Panc1 (cell line): ENCODE data around the gene NRP1. TPM values are rescaled to one million over a fixed set of nuclear protein-coding genes. Genes with fewer than 3 reads are reported as not detected.

Source experiments
- ATAC-seq: fragments of 200-7000 bp; cut with Tn5 transposase; 2 replicates; pipeline ENCODE4 v1.9.1; 2020; ENCODE audit warnings: mild to moderate bottlenecking, moderate library complexity
- BruUV-seq: library from RNA; stranded (reverse); fragments of 400-500 nt; replicated peaks from 2 replicates; lab custom pipeline; 2021; lab: Mats Ljungman, UMichigan
- CTCF ChIA-PET: fragments of 300-600 bp; sonication (Branson Sonifier 250); formaldehyde crosslinking; loops from one replicate; lab custom pipeline; 2022; ENCODE audit warnings: antibody characterized with exemption; lab: Charles Lee
- POLR2A ChIA-PET: fragments of 300-600 bp; sonication (Branson Sonifier 250); formaldehyde crosslinking; loops from one replicate; lab custom pipeline; 2022; ENCODE audit warnings: antibody characterized with exemption; lab: Charles Lee
- DNase-seq: peaks from one replicate; pipeline ENCODE4 v3.0.0-alpha.2; 2010; ENCODE audit warnings: low read depth, low spot score
- H3K27ac ChIP-seq: 2 replicates; pipeline ENCODE4 v1.5.1; 2011; ENCODE audit warnings: mild to moderate bottlenecking, low read length, inconsistent platforms
- H3K27me3 ChIP-seq: fragments of 200-500 bp; sonication (Bioruptor generic); 2 replicates; pipeline ENCODE4 v1.6.0; 2014; ENCODE audit warnings: low read length, inconsistent platforms; ENCODE audit not compliant: control insufficient read depth, insufficient read depth
- H3K36me3 ChIP-seq: fragments of 200-500 bp; sonication (Bioruptor generic); 2 replicates; pipeline ENCODE4 v1.5.1; 2014; ENCODE audit warnings: inconsistent platforms, mild to moderate bottlenecking, low read length, moderate library complexity; ENCODE audit not compliant: control insufficient read depth, insufficient read depth
- H3K4me1 ChIP-seq: 2 replicates; pipeline ENCODE4 v1.5.1; 2011; ENCODE audit warnings: inconsistent platforms, mild to moderate bottlenecking, low read length, moderate library complexity; ENCODE audit not compliant: control insufficient read depth, insufficient read depth
- H3K4me3 ChIP-seq, 2 experiments: 2 replicates each; pipeline ENCODE4 v1.5.1; 2011 to 2012; ENCODE audit warnings: low read depth in 2 of 2, low read length in 2 of 2, mild to moderate bottlenecking in 2 of 2, inconsistent platforms in 1 of 2, moderate library complexity in 1 of 2
- H3K9me3 ChIP-seq: fragments of 200-500 bp; sonication (Bioruptor generic); 2 replicates; pipeline ENCODE4 v1.5.1; 2014; ENCODE audit warnings: low read depth, mild to moderate bottlenecking, inconsistent platforms, low read length, moderate library complexity; ENCODE audit not compliant: control insufficient read depth, insufficient read depth
- CTCF ChIP-seq: fragments of 450-650 bp; IDR thresholded peaks from 2 replicates; pipeline ENCODE4 v1.5.1; 2017; ENCODE audit warnings: mild to moderate bottlenecking
- POLR2AphosphoS5 ChIP-seq: IDR thresholded peaks from 2 replicates; pipeline ENCODE4 v1.6.1; 2012; ENCODE audit warnings: mild to moderate bottlenecking, low read depth, low read length, moderate library complexity
- REST ChIP-seq, 2 experiments: IDR thresholded peaks; 2 replicates each; pipeline ENCODE4 v1.6.1; 2011 to 2012; ENCODE audit warnings: low read depth in 2 of 2, control low read depth in 1 of 2, low read length in 1 of 2, mild to moderate bottlenecking in 1 of 2, moderate library complexity in 1 of 2; ENCODE audit not compliant: insufficient read depth in 1 of 2
- SIN3A ChIP-seq: IDR thresholded peaks from 2 replicates; pipeline ENCODE4 v1.6.1; 2012; ENCODE audit warnings: low read depth, mild to moderate bottlenecking, low read length, moderate library complexity, borderline replicate concordance; ENCODE audit not compliant: insufficient read depth
- TCF7L2 ChIP-seq: IDR thresholded peaks from 2 replicates; pipeline ENCODE4 v1.6.1; 2011; ENCODE audit warnings: mild to moderate bottlenecking, low read depth, low read length, inconsistent platforms
- in situ Hi-C: cut with HindIII; loops from 2 replicates; pipeline ENCODE4 v1.10.0; 2016; ENCODE audit warnings: low sequenced_read_pairs, low pct_unique_long_range_greater_than_20kb
- intact Hi-C: fragments of 100-400 bp; cut with micrococcal nuclease; formaldehyde crosslinking; loops from one replicate; pipeline ENCODE4 v1.10.0; 2022; ENCODE audit not compliant: unreplicated experiment
- total RNA-seq: library from RNA; stranded (reverse); gene quantifications from one replicate; pipeline ENCODE4 v1.2.1, GENCODE V29; 2021; ENCODE audit not compliant: unreplicated experiment

Gene NRP1
- total RNA-seq, 1 experiment from 2014 or later = 93.4 TPM

DNA sequence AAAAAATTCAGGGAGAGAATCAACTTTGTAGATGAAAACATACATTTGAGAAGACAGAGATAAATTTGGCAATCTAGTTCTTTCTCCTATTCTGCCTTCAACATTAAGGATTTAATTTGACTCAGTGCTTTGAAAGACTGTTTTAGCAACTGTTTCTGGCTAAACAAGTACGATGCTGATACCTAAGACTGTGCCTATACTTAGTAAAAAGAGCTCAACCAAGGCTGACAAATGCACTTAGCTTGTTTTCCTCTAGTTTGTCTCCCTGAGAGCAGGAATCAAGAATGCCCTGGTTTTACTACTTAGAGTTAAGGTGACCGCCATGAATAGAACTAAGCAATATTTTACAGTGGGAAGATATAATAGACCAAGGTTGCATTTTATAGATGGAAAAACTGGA, 49.5 kb downstream of the NRP1 start:
- H3K9me3 ChIP-seq = no peaks in the 10 kb centered on the region
- ATAC-seq = no peak
- DNase-seq = no peak
- peaks cover 66% of the 10 kb centered on the region for H3K4me1 ChIP-seq
- CTCF ChIA-PET = no interaction called here
- POLR2A ChIA-PET = no interaction called here
- no peak overlapping the region for H3K4me3 ChIP-seq
- TF ChIP-seq POLR2AphosphoS5 = no peak
- TF ChIP-seq CTCF = no peak
- TF ChIP-seq TCF7L2 = no peak
- no peak for TF ChIP-seq SIN3A
- TF ChIP-seq REST (IDR thresholded peaks at IDR 0.05; ENCODE audit: insufficient read depth in 1 of 2, low read depth in 2 of 2, low read length in 1 of 2) = no peak
- no peaks in the 10 kb centered on the region for H3K27me3 ChIP-seq
- intact Hi-C loops = no loop called here
- peak overlapping the region; percentile 96 for H3K27ac ChIP-seq
- H3K36me3 ChIP-seq = no peaks in the 10 kb centered on the region
- in situ Hi-C loops = no loop called here
- BruUV-seq = no TSS peak

GRCh38 chr10:33279811-33280602, 54.5 kb downstream of the NRP1 start:
- Histone ChIP-seq H3K9me3 (no peaks in the 10 kb centered on the region), H3K36me3 (no peaks in the 10 kb centered on the region), H3K27me3 (no peaks in the 10 kb centered on the region), H3K4me3 (no peak overlapping the region), H3K4me1 (peaks cover 62% of the 10 kb centered on the region), H3K27ac (peak overlapping the region; percentile 100)
- ChIA-PET POLR2A (no interaction called here), CTCF (no interaction called here)
- DNase-seq (no peak), ATAC-seq (no peak)
- no peak for TF ChIP-seq CTCF
- no peak for TF ChIP-seq POLR2AphosphoS5
- TF ChIP-seq TCF7L2 = no peak
- no peak for TF ChIP-seq SIN3A
- in situ Hi-C loops (no loop called here), intact Hi-C loops (no loop called here)
- BruUV-seq = no TSS peak
